GM12878 (cell line): ENCODE measurements around the gene HTR2B. TPM values are rescaled to one million over a fixed set of nuclear protein-coding genes. Genes with fewer than 3 reads are reported as not detected.
A peak's percentile ranks its signal among the peaks of the same experiment; 100 is the strongest.

Experiments used
- ATAC-seq: fragments of 200-7000 bp; cut with Tn5 transposase; 3 replicates; pipeline ENCODE4 v1.9.1; 2020; ENCODE audit warnings: mild to moderate bottlenecking, moderate library complexity
- BruUV-seq: library from RNA; stranded (reverse); fragments of 400-500 nt; replicated peaks from 2 replicates; lab custom pipeline; 2021; lab: Mats Ljungman, UMichigan
- CTCF ChIA-PET: fragments of 300-600 bp; sonication (Branson Sonifier 250); formaldehyde crosslinking; extraction: SDS; loops from one replicate; lab custom pipeline; 2021; ENCODE audit warnings: inconsistent platforms; lab: Yijun Ruan, JAX
- POLR2A ChIA-PET: fragments of 350-600 bp; formaldehyde crosslinking; extraction: SDS; loops from one replicate; lab custom pipeline; 2021; ENCODE audit warnings: inconsistent platforms; lab: Charles Lee
- RAD21 ChIA-PET: fragments of 300-600 bp; sonication (Branson Sonifier 250); formaldehyde crosslinking; loops from one replicate; lab custom pipeline; 2023; ENCODE audit warnings: antibody characterized with exemption; ENCODE audit not compliant: unreplicated experiment; lab: Charles Lee
- SMC1A ChIA-PET: fragments of 300-600 bp; sonication (Branson Sonifier 250); formaldehyde crosslinking; loops from one replicate; lab custom pipeline; 2023; ENCODE audit not compliant: unreplicated experiment, uncharacterized antibody; lab: Charles Lee
- DNase-seq: peaks from one replicate; pipeline ENCODE4 v3.0.0-alpha.2; 2011; ENCODE audit warnings: low read depth, low spot score
- FAIRE-seq: peaks from 3 replicates; lab custom pipeline; 2011; peaks lifted over from hg19 to GRCh38; lab: Jason Lieb, UNC
- H2AFZ ChIP-seq: 2 replicates; pipeline ENCODE4 v1.6.0; 2011; ENCODE audit warnings: low read depth, low read length, control low read depth; ENCODE audit not compliant: control insufficient read depth
- H3K27ac ChIP-seq: 2 replicates; pipeline ENCODE4 v1.5.1; 2011; ENCODE audit warnings: control low read depth; ENCODE audit not compliant: control insufficient read depth, insufficient read depth
- H3K27me3 ChIP-seq, 2 experiments: replicated peaks in 1 of 2; 2 replicates each; pipeline versions ENCODE4 v1.6.0 to v1.6.1; 2011; ENCODE audit warnings: low read length in 1 of 2; ENCODE audit not compliant: control insufficient read depth in 2 of 2, insufficient read depth in 2 of 2
- H3K36me3 ChIP-seq, 2 experiments: 2 replicates each; pipeline ENCODE4 v1.5.1; 2011; ENCODE audit warnings: low read length in 1 of 2; ENCODE audit not compliant: control insufficient read depth in 2 of 2, insufficient read depth in 2 of 2
- H3K4me1 ChIP-seq: 2 replicates; pipeline ENCODE4 v1.6.1; 2011; ENCODE audit warnings: mild to moderate bottlenecking, low read length, moderate library complexity, mixed read lengths; ENCODE audit not compliant: control insufficient read depth, insufficient read depth
- H3K4me2 ChIP-seq: 2 replicates; pipeline ENCODE4 v1.6.0; 2011; ENCODE audit warnings: control low read depth; ENCODE audit not compliant: control insufficient read depth, insufficient read depth
- H3K4me3 ChIP-seq: fragments of 200-600 bp; sonication (generic); 2 replicates; pipeline ENCODE4 v1.5.1; 2016
- H3K79me2 ChIP-seq: 2 replicates; pipeline ENCODE4 v1.6.0; 2011; ENCODE audit warnings: low read length; ENCODE audit not compliant: control insufficient read depth, insufficient read depth
- H3K9ac ChIP-seq: 2 replicates; pipeline ENCODE4 v1.8.0; 2011; ENCODE audit warnings: low read length, control low read depth, mixed read lengths; ENCODE audit not compliant: control insufficient read depth, insufficient read depth
- H3K9me3 ChIP-seq: replicated peaks from 3 replicates; pipeline ENCODE4 v1.5.1; 2011; ENCODE audit warnings: mild to moderate bottlenecking, low read length; ENCODE audit not compliant: control insufficient read depth, insufficient read depth
- H4K20me1 ChIP-seq: 2 replicates; pipeline ENCODE4 v1.6.0; 2011; ENCODE audit not compliant: control insufficient read depth, insufficient read depth
- BCL11A ChIP-seq: IDR thresholded peaks from 2 replicates; pipeline ENCODE4 v1.6.1; 2011; ENCODE audit warnings: low read depth, low read length
- ETV6 ChIP-seq, 2 experiments: fragments of 450-650 bp in 1 of 2; IDR thresholded peaks in 1 of 2; conservative IDR thresholded peaks in 1 of 2; 2 replicates each; pipeline ENCODE4 v1.6.1; 2014; ENCODE audit warnings: antibody characterized with exemption in 1 of 2, borderline replicate concordance in 1 of 2, low read depth in 1 of 2, mild to moderate bottlenecking in 1 of 2, moderate library complexity in 1 of 2
- MYC ChIP-seq: IDR thresholded peaks from 2 replicates; pipeline ENCODE4 v1.6.1; 2011; ENCODE audit warnings: mild to moderate bottlenecking, low read length, moderate library complexity, inconsistent platforms; ENCODE audit not compliant: insufficient read depth, insufficient replicate concordance, insufficient read length, severe bottlenecking
- RUNX3 ChIP-seq: IDR thresholded peaks from 2 replicates; pipeline ENCODE4 v1.6.1; 2012; ENCODE audit warnings: low read length, inconsistent platforms
- SPI1 ChIP-seq: IDR thresholded peaks from 2 replicates; pipeline ENCODE4 v1.6.1; 2011; ENCODE audit warnings: low read depth, mild to moderate bottlenecking, low read length, moderate library complexity, borderline replicate concordance; ENCODE audit not compliant: insufficient read depth
- ZNF24 ChIP-seq: fragments of 450-650 bp; IDR thresholded peaks from 2 replicates; pipeline ENCODE4 v1.6.1; 2017; ENCODE audit warnings: antibody characterized with exemption, mild to moderate bottlenecking
- WGBS: methylation state at CpG from one replicate; pipeline ENCODE4 v1.1.6; 2016; ENCODE audit warnings: low lambda C conversion rate; ENCODE audit not compliant: insufficient replicate concordance, insufficient coverage; ENCODE audit errors: missing lambda C conversion rate; 5-methylcytosine and 5-hydroxymethylcytosine counted together
- in situ Hi-C: fragments of 300-500 bp; cut with MboI; formaldehyde crosslinking; loops from 9 replicates; pipeline ENCODE4 v1.14.3; 2018; ENCODE audit warnings: mixed read lengths
- intact Hi-C: fragments of 100-400 bp; cut with micrococcal nuclease; formaldehyde crosslinking; loops from one replicate; pipeline ENCODE4 v1.14.2; 2022; ENCODE audit not compliant: unreplicated experiment
- polyA plus RNA-seq, 11 experiments: library from polyadenylated mRNA; depleted of rRNA in 4 of 11; unstranded in 6 of 11; stranded (reverse) in 5 of 11; fragments of >200 nt; fragmentation: Nextera tagmentation in 4 of 11; fragmentation: Illumina TruSeq in 1 of 11; extraction: Ambion mirVana in 4 of 11; extraction: Trizol in 1 of 11; gene quantifications; 1 replicate in 1 of 11; 2 replicates in 10 of 11; pipeline versions ENCODE4 v1.2.1 to v1.2.3, GENCODE V29; 2011 to 2016; ENCODE audit warnings: inconsistent platforms in 2 of 11, missing spikeins in 2 of 11, low read depth in 1 of 11
- total RNA-seq, 4 experiments: library from RNA; depleted of rRNA in 3 of 4; stranded (reverse); fragments of >200 nt in 3 of 4; fragmentation: Illumina TruSeq in 1 of 4; extraction: Trizol in 1 of 4; gene quantifications; 2 replicates each; pipeline versions ENCODE4 v1.2.1 to v1.2.3, GENCODE V29; 2013 to 2021
- TF ChIP-seq, protein P1 (sequence below): fragments of 450-650 bp; IDR thresholded peaks from 2 replicates; pipeline ENCODE4 v1.6.1; 2016; ENCODE audit warnings: mild to moderate bottlenecking

HTR2B gene
- total and polyA plus RNA-seq, 10 of the 15 experiments (the other 5 are each of a cell fraction or from before 2014, with no cell fraction given), result 0.03 to 1.2 (median 0.15) TPM

DNA sequence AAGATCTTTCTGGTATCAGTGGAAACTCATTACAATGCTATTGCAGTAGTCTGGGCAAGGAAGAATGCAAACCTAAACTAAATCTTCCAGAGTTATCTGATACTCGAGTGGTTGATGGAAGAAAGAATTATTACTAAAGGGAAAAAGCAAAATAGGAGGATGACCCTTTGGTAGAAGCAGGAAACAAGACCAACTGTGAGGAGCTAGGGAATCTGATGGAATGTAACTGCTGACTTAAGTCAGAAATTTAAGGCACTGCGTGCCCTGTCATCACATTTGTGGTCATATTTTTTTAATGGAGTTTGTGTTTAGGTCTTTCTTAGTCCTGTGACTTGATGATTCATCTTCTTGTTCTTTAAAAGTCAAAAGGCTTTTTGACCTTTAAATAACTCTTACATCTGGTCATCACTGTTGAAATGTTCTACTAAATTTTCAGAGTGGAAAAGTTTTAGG, 37.1 kb upstream of the HTR2B start (continued):
- TF ChIP-seq BCL11A, result no peak

DNA sequence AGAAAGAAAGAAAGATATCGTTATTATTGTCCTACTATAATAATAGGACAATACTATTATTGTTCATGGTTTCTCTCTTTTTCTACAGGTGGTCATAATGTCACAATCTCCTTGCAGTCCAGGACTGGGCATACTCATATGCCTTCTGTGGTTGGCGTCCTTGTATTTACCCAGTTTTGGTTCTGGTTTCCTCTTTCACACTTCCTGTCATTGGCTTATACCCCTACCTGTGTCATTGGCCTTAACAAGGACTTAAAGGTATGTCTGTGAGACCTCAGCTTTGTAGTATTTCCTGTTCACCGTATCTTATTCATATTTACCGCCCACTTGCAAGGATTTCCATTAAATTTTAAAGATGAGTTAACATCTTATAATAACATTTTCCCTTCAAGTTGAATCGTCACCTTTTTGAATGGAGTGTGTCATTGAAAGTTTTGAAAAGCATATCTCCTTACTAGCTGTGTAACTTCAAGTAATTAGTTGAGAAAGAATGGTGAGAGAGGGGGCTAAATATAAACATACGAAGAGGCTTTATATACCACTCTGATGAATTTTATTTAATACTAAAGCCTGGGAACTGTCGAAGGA, 36.5 kb upstream of the HTR2B start:
- Histone ChIP-seq H3K27me3 (no peaks in the 10 kb centered on the region), H3K79me2 (no peaks in the 10 kb centered on the region), H3K9me3 (no peaks in the 10 kb centered on the region), H3K4me2 (0 out of 2 replicates have a peak overlapping the region, but pooled peaks have one; percentile 3), H2AFZ (no peak overlapping the region), H4K20me1 (no peaks in the 10 kb centered on the region), H3K4me3 (no peak overlapping the region), H3K36me3 (peaks cover 6 to 14% of the 10 kb centered on the region in 2 experiments), H3K27ac (0 out of 2 replicates have a peak overlapping the region, but pooled peaks have one; percentile 18)
- ATAC-seq, result peak; percentile 90
- in situ Hi-C loops, result no loop called here
- ChIA-PET POLR2A (no interaction called here), RAD21 (interaction anchor here (1.2 kb wide), 1 partner anchor 13 kb away, joined by 4 read pairs; no protein-coding TSS in a partner anchor)
- intact Hi-C loops, result no loop called here
- no peak for DNase-seq
- FAIRE-seq, result peak; percentile 65
- BruUV-seq, result no TSS peak
- TF ChIP-seq ETV6 (conservative IDR thresholded peaks at IDR 0.05 in 1 of 2, IDR thresholded peaks at IDR 0.05 in 1 of 2; ENCODE audit: borderline replicate concordance in 1 of 2, low read depth in 1 of 2) (0 out of 4 replicates have a peak, but pooled peaks of 1 of the 2 experiments have one; percentile 28), RUNX3 (peak; percentile 40; the same call in 1 of the 2 replicates), MYC (no peak), ZNF24 (no peak), SPI1 (peak; percentile 52; the same call in 1 of the 2 replicates)
- TF ChIP-seq, protein P1, sequence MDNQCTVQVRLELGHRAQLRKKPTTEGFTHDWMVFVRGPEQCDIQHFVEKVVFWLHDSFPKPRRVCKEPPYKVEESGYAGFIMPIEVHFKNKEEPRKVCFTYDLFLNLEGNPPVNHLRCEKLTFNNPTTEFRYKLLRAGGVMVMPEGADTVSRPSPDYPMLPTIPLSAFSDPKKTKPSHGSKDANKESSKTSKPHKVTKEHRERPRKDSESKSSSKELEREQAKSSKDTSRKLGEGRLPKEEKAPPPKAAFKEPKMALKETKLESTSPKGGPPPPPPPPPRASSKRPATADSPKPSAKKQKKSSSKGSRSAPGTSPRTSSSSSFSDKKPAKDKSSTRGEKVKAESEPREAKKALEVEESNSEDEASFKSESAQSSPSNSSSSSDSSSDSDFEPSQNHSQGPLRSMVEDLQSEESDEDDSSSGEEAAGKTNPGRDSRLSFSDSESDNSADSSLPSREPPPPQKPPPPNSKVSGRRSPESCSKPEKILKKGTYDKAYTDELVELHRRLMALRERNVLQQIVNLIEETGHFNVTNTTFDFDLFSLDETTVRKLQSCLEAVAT, result 0 out of 2 replicates have a peak, but pooled peaks have one; percentile 34
- TF ChIP-seq, all 136 proteins: peak for 4
- 77% methylated on average over 7 of the region's 7 CpGs for WGBS
- peaks cover 8% of the 10 kb centered on the region; the same call in 1 of the 2 replicates for H3K4me1 ChIP-seq
- SMC1A ChIA-PET, result interaction anchor here (1.3 kb wide), 1 partner anchor 19 kb away, joined by 3 read pairs; no protein-coding TSS in a partner anchor
- no peak overlapping the region for H3K9ac ChIP-seq
- CTCF ChIA-PET, result interaction anchor here (1.1 to 1.4 kb wide), 3 partner anchors 9 to 35 kb away, joined by 3 to 4 read pairs (median 3); no protein-coding TSS in a partner anchor
